HG03439 (cell line): Measurements from ENCODE around the gene ZNF534.
"Not testable (repeated sequence)": the region's sequence is repeated elsewhere in the genome, so short reads cannot be mapped to it uniquely, and the experiment has no call there.

Experiments
- ATAC-seq: cut with Tn5 transposase; IDR thresholded peaks from one replicate; pipeline ENCODE4 v1.9.1; 2021; ENCODE audit warnings: mild to moderate bottlenecking, moderate library complexity; ENCODE audit not compliant: unreplicated experiment

Gene ZNF534

DNA sequence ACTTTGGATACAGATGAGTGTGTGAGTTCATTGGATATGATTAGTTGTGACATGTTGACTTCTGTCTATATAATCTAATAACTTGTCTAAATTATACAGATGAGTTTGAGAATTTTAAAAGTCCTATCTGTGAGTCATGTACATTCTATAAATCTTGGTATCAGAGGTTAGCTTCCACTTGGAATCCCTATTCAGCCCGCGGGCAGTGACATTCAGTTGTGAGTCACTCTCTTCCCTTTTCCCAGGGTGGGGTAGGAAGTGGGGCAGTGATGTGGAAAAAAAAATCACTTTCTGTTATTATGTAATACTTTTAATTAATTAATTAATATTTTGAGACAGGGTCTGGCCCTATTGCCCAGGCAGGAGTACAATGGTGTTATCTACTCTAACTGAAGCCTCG is 65.6 kb downstream of the ZNF534 start:
- no peak for ATAC-seq

GRCh38 chr19:52498571-52498970 is 69.6 kb downstream of the ZNF534 start:
- ATAC-seq = no peak

GRCh38 chr19:52500474-52500873 is 71.5 kb downstream of the ZNF534 start:
- not testable (repeated sequence) for ATAC-seq

DNA sequence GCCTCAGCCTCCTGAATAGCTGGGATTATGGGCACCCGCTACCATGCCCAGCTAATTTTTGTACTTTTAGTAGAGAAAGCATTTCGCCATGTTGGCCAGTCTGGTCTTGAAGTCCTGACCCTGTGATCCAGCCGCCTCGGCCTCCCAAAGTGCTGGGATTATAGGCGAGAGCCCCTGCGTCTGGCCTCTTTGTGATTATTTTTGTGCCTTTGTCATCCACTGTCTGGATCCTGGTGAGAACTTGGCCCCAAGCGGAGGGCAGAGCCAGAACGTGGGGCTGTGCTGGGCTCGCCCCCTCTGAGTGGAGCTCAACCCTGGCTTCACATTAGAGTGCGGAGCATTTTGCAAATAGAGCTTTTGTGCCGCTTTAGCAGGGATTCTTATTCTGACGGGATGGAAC is 72.0 kb downstream of the ZNF534 start:
- ATAC-seq = not testable (repeated sequence)
